ENCODE results near the gene ACP3.

- TF ChIP-seq CTCF (IDR thresholded peaks at IDR 0.05; ENCODE audit: low read length) (no peak), EZH2 (IDR thresholded peaks at IDR 0.05; ENCODE audit: borderline replicate concordance, low read length) (no peak)
Measured at GRCh38 chr3:132378846-132379245, 61.6 kb downstream of the ACP3 start.
